Measurements from ENCODE around the gene REPS2.

- TF ChIP-seq TAF1 (IDR thresholded peaks at IDR 0.05; ENCODE audit: low read depth, low read length) (no peak), POLR2A (IDR thresholded peaks at IDR 0.05; ENCODE audit: low read depth, low read length) (no peak)
These were observed 52.8 kb downstream of the REPS2 start for GRCh38 chrX:16999275-16999674.

Measured in GM12891 (cell line).